Measurements from ENCODE around the gene KCP.

Gene KCP

GRCh38 chr7:128891942-128892269, 18.6 kb downstream of the KCP start:
- Mint-ChIP-seq H3K4me3 (no peak overlapping the region), H3K9me3 (no peaks in the 10 kb centered on the region), H3K27ac (no peak overlapping the region), H3K36me3 (ENCODE audit: low read depth) (no peaks in the 10 kb centered on the region), H3K4me1 (ENCODE audit: low read depth) (no peaks in the 10 kb centered on the region), H3K27me3 (ENCODE audit: low read depth) (peaks cover 5% of the 10 kb centered on the region)

- Mint-ChIP-seq H3K9me3 (no peaks in the 10 kb centered on the region), H3K36me3 (ENCODE audit: low read depth) (no peaks in the 10 kb centered on the region), H3K27me3 (ENCODE audit: low read depth) (peaks cover 5% of the 10 kb centered on the region), H3K4me1 (ENCODE audit: low read depth) (no peaks in the 10 kb centered on the region), H3K27ac (no peak overlapping the region), H3K4me3 (no peak overlapping the region)
These were observed 19.2 kb downstream of the KCP start for GRCh38 chr7:128891110-128891941.

GRCh38 chr7:128890306-128891109, 20.0 kb downstream of the KCP start:
- Mint-ChIP-seq H3K4me3 (no peak overlapping the region), H3K27me3 (ENCODE audit: low read depth) (peaks cover 8% of the 10 kb centered on the region), H3K4me1 (ENCODE audit: low read depth) (no peaks in the 10 kb centered on the region), H3K9me3 (no peaks in the 10 kb centered on the region), H3K27ac (no peak overlapping the region), H3K36me3 (ENCODE audit: low read depth) (no peaks in the 10 kb centered on the region)

DNA sequence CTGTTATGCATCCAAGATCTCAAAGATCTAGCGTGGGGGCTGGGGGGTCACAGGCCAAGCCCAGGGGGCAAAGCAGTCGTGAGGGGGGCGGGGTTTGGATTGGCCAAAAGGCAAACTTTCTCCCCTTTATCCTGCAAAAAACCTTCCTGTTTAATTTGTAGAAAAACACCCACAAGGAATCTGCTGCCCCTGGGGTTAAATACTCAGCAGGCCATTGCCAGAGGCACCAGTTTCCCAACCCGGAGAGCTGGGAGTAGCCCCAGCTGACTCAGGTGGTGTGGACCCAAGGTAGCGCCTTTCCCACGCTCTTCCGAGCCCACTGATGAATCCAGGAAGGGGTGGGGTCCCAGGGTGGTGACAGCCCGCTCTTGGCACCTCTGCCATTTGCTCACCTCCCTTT, 21.4 kb downstream of the KCP start:
- no peak overlapping the region for H3K4me3 Mint-ChIP-seq
- peaks cover 8% of the 10 kb centered on the region for H3K27me3 Mint-ChIP-seq (ENCODE audit: low read depth)
- H3K9me3 Mint-ChIP-seq = no peaks in the 10 kb centered on the region
- no peak overlapping the region for H3K27ac Mint-ChIP-seq
- H3K4me1 Mint-ChIP-seq (ENCODE audit: low read depth) = no peaks in the 10 kb centered on the region
- H3K36me3 Mint-ChIP-seq (ENCODE audit: low read depth) = no peaks in the 10 kb centered on the region

DNA sequence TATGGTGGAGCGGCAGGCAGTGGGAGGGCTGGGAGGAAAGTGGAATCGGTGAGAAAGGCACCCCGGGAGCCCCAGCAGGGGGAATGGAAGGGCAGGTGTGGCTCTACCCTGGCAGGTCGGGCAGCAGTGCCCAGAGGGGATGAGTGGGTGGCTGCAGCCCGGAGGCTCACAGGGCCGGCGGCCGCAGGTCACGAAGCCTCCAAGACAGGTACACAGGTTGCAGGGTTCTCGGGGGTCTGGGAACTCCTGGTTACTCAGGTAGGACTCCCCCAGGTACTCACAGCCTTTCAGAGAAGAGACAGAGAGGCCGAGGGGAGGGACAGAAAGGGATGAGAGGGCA, 21.8 kb downstream of the KCP start:
- Mint-ChIP-seq H3K4me3 (no peak overlapping the region), H3K36me3 (ENCODE audit: low read depth) (no peaks in the 10 kb centered on the region), H3K27ac (no peak overlapping the region), H3K4me1 (ENCODE audit: low read depth) (no peaks in the 10 kb centered on the region), H3K27me3 (ENCODE audit: low read depth) (peaks cover 8% of the 10 kb centered on the region), H3K9me3 (no peaks in the 10 kb centered on the region)

- H3K9me3 Mint-ChIP-seq = no peaks in the 10 kb centered on the region
- H3K27me3 Mint-ChIP-seq (ENCODE audit: low read depth) = peaks cover 8% of the 10 kb centered on the region
- no peaks in the 10 kb centered on the region for H3K36me3 Mint-ChIP-seq (ENCODE audit: low read depth)
- peaks cover 3% of the 10 kb centered on the region for H3K4me1 Mint-ChIP-seq (ENCODE audit: low read depth)
- H3K27ac Mint-ChIP-seq = no peak overlapping the region
- no peak overlapping the region for H3K4me3 Mint-ChIP-seq
These were observed 22.3 kb downstream of the KCP start for GRCh38 chr7:128888039-128888755.

DNA sequence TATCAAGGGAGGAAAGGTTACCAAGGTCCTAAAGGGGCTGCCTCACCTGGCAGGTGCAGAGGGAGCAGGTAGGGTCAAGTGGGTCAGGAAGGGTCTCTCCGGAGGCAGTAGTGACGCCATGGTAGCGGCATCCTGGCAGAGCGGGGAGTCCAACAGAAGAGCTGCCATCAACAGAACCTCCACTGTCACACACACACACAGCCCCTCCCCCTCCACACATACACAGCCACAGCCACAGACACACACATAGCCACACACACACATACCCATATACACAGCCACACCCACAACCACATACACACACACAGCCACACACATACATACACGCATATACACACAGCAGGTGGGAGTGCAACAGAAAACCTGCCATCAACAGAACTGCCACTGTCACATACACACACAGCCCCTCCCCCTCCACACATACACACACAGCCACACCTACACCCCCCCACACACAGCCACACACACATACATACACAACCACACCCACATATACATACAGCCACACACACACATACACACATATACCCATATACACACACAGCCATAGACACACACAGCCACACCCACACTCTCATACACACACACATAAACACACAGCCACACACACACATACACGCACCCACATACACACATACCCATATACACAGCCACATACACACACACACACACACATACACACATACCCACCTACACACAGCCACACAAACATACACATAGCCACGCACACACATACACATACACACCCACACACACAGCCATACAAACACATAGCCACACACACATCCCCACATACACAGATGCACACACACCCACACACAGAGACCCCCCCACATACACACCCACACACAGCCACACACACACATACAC, 23.1 kb downstream of the KCP start:
- H3K4me3 Mint-ChIP-seq = no peak overlapping the region
- peaks cover 8% of the 10 kb centered on the region for H3K27me3 Mint-ChIP-seq (ENCODE audit: low read depth)
- H3K27ac Mint-ChIP-seq = no peak overlapping the region
- H3K4me1 Mint-ChIP-seq (ENCODE audit: low read depth) = peaks cover 3% of the 10 kb centered on the region
- no peaks in the 10 kb centered on the region for H3K9me3 Mint-ChIP-seq
- H3K36me3 Mint-ChIP-seq (ENCODE audit: low read depth) = no peaks in the 10 kb centered on the region

- Mint-ChIP-seq H3K36me3 (ENCODE audit: low read depth) (no peaks in the 10 kb centered on the region), H3K9me3 (no peaks in the 10 kb centered on the region)
These were observed 23.9 kb downstream of the KCP start for GRCh38 chr7:128886391-128887168.

DNA sequence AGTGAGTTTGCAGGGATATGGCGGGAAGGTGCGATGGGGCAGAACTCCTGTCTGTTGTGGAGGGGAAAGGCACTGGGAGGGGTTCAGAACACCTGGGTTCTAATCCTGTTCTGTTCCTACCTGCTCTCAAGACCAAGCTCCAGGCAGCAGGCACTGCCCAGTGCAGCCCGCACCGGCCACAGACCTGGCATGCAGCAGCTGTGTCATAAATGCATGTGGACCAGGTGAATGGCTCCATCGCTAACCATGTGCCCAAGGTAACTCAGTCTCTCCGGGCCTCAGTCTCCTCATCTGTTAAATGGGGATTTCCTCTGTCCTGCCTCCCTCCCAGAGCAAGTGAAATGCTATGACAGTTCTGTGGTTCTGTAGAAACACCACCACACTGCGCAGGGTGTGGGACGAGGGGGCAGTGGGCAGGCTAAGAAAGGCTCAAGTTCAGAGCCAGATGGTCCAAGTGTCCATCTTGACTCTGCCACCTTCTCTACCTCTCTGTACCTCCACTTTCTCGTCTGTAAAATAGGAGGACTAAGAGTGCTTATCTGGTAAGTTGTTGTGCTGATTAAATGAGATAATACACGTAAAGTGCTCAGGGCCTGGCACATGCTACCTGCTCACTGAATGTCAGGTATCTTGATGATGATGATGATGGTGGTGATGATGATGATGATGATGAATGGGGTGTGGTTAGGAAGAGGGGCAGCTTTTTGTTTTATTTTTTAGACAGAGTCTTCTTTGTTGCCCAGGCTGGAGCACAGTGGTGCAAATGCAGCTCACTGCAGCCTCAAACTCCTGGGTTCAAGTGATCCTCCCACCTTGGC, 24.9 kb downstream of the KCP start:
- Mint-ChIP-seq H3K4me3 (no peak overlapping the region), H3K27me3 (ENCODE audit: low read depth) (peaks cover 3% of the 10 kb centered on the region), H3K27ac (no peak overlapping the region), H3K9me3 (no peaks in the 10 kb centered on the region), H3K4me1 (ENCODE audit: low read depth) (peaks cover 3% of the 10 kb centered on the region), H3K36me3 (ENCODE audit: low read depth) (no peaks in the 10 kb centered on the region)

More at GRCh38 chr7:128886391-128887168, 23.9 kb downstream of the KCP start:
- H3K27ac Mint-ChIP-seq = no peak overlapping the region
- no peak overlapping the region for H3K4me3 Mint-ChIP-seq
- peaks cover 4% of the 10 kb centered on the region for H3K27me3 Mint-ChIP-seq (ENCODE audit: low read depth)
- peaks cover 3% of the 10 kb centered on the region for H3K4me1 Mint-ChIP-seq (ENCODE audit: low read depth)

DNA sequence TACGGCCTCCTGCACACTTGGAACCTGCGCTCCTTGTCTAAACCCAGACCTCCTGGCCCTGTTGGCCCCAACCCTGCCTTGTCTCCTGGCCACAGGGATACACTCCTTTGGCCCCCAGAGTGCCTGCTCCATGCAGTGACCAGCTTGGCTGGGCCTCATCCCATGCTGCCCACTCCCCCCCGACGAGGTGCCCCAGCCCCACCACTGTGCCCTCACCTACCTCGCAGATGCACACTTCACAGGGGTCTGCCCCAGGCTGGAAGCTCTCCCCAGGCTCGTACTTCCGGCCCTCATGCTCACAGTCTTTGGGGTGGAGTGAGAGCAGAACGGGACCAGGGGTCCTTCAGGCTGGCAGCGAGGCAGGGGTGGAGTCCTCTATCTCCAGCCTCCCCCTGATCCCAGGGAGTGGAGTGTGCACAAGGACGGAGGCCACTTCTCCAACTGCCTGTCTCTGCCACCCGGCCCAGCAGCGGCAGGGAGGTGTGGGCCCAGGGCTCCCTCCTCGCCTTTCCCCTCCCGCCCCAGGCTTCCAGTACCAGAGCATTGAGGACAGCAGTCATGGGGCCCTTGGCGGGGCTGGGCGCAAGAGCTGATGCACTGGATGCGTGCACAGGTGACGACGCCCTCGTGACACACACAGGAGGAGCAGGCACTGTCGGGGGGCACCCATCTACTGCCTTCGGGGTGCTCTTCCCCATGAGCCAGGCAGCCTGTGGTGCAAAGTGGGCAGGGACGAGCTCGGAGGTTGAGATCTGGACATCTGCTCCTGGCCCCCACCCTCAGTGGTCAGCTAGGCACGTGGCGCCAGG, 25.7 kb downstream of the KCP start:
- H3K4me1 Mint-ChIP-seq (ENCODE audit: low read depth) = peaks cover 3% of the 10 kb centered on the region
- no peak overlapping the region for H3K27ac Mint-ChIP-seq
- H3K27me3 Mint-ChIP-seq (ENCODE audit: low read depth) = peaks cover 3% of the 10 kb centered on the region
- H3K9me3 Mint-ChIP-seq = no peaks in the 10 kb centered on the region
- H3K36me3 Mint-ChIP-seq (ENCODE audit: low read depth) = no peaks in the 10 kb centered on the region
- H3K4me3 Mint-ChIP-seq = no peak overlapping the region

DNA sequence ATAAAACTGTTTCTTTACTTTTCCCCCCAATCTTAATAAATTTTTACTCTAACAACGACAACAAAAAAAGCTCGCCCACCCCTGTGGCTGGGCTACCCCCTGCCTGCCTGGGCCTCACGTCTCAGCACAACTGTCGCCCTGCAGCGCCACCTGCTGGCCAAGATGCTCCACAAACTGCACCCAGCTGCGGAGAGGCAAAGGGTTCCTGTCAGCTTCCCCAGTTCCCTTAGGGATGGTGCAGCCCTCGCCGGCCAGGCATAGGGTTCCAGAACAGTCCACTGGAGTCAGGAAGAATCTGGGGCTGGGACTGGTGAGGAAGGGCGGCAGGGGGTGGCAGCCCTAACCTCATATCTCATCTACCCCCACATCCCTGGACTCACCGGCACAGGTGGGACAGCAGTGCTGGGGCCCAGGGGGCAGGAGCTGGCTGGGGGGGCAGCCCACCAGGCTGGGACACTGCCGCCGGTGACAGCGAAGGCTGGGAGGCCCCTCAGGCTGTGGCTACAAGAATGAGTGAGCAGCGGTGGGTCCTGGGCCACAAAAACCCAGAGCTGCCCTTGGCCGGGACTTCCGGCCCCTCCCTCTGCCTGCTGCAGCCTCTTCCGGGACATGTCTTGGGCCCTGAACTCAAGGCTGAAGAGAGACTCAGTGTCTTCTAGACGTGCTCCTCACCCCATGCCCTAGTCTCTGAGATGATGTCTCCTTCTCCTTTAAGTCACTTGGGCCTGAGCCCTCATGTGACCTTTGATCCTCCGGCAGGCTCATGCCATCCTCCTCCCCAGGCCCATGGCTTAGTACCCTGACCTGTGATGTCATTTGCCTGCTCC, 26.7 kb downstream of the KCP start:
- H3K27me3 Mint-ChIP-seq (ENCODE audit: low read depth) = peaks cover 3% of the 10 kb centered on the region
- no peak overlapping the region for H3K27ac Mint-ChIP-seq
- peaks cover 3% of the 10 kb centered on the region for H3K4me1 Mint-ChIP-seq (ENCODE audit: low read depth)
- H3K9me3 Mint-ChIP-seq = no peaks in the 10 kb centered on the region
- H3K36me3 Mint-ChIP-seq (ENCODE audit: low read depth) = no peaks in the 10 kb centered on the region
- H3K4me3 Mint-ChIP-seq = no peak overlapping the region

GRCh38 chr7:128882134-128882533, 28.4 kb downstream of the KCP start:
- Mint-ChIP-seq H3K4me1 (ENCODE audit: low read depth) (peaks cover 3% of the 10 kb centered on the region), H3K36me3 (ENCODE audit: low read depth) (no peaks in the 10 kb centered on the region), H3K27ac (no peak overlapping the region), H3K4me3 (no peak overlapping the region), H3K27me3 (ENCODE audit: low read depth) (peaks cover 3% of the 10 kb centered on the region), H3K9me3 (no peaks in the 10 kb centered on the region)
